NT2/D1 (cell line): ENCODE data around the gene GPR61.

Source experiments
- SUZ12 ChIP-seq: IDR thresholded peaks from 2 replicates; pipeline ENCODE4 v1.6.1; 2011; ENCODE audit not compliant: insufficient read length, insufficient read depth; ENCODE audit errors: extremely low read depth
- YY1 ChIP-seq: IDR thresholded peaks from 2 replicates; pipeline ENCODE4 v1.6.1; 2011; ENCODE audit not compliant: insufficient read length, insufficient read depth
- ZNF274 ChIP-seq: IDR thresholded peaks from 2 replicates; pipeline ENCODE4 v1.6.1; 2011; ENCODE audit warnings: mild to moderate bottlenecking, low read depth, low read length

DNA sequence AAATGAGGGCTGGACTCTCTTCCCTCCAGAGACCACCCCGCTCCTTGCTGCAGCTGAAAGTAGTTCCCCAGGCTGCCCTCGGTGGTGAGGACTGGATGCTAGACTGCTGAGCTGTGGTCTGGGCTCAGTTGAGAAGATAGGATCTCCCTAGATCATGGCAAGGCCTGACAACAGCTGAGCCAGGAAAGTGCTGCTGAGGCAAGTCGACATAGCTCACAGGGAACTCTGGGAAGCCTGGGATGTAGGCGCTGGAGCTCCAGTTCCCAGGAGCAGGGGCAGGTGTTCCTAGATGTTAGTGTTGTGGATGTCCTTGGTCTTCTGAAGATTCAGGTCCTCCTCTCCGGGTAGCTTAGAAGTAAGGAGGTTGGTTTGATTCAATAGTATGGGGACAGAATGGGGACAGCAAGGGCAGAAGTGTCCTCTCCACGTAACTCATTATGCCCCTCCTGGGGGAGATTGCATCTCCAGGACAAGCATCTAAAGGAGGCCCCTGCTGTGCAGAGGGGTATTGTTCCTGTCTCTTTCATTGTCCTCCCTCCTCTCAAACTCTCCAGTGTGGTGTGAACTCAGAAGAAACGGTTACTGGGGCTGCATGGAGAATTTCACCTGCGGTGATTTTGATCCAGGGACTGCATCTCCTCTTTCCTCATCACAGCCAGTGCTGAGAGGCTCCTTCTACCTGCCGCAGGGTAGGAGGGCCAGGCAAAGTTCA, 42.1 kb upstream of the GPR61 start:
- TF ChIP-seq ZNF274 (no peak), YY1 (no peak), SUZ12 (no peak)
